ENCODE data around the gene ZNF74.

GRCh38 chr22:20436768-20437612, 43.0 kb downstream of the ZNF74 start:
- TF ChIP-seq CTCF (IDR thresholded peaks at IDR 0.05): no peak
- TF ChIP-seq POLR2A (IDR thresholded peaks at IDR 0.05): no peak
